Karpas-422 (cell line): Measurements from ENCODE around the gene TREH. TPM values are rescaled to one million over a fixed set of nuclear protein-coding genes. Genes with fewer than 3 reads are reported as not detected.
"Not testable (repeated sequence)": the region's sequence is repeated elsewhere in the genome, so short reads cannot be mapped to it uniquely, and the experiment has no call there.

ENCODE experiments used
- DNase-seq: peaks from one replicate; pipeline ENCODE4 v3.0.0-alpha.2; 2015
- H2AFZ ChIP-seq: fragments of 200-600 bp; sonication (generic); 2 replicates; pipeline ENCODE4 v1.6.1; 2014; ENCODE audit warnings: antibody characterized with exemption, low read length, mixed read lengths
- H3K27ac ChIP-seq: fragments of 200-600 bp; sonication (generic); 2 replicates; pipeline ENCODE4 v1.5.1; 2014; ENCODE audit warnings: mild to moderate bottlenecking, low read length, moderate library complexity
- H3K27me3 ChIP-seq: fragments of 200-600 bp; sonication (generic); 2 replicates; pipeline ENCODE4 v1.6.1; 2014; ENCODE audit warnings: low read length, mixed read lengths
- H3K36me3 ChIP-seq: fragments of 200-600 bp; sonication (generic); 2 replicates; pipeline ENCODE4 v1.6.1; 2014; ENCODE audit warnings: low read length, mixed read lengths; ENCODE audit not compliant: insufficient read depth
- H3K4me1 ChIP-seq: fragments of 200-600 bp; sonication (generic); 2 replicates; pipeline ENCODE4 v1.6.1; 2014; ENCODE audit warnings: mild to moderate bottlenecking, low read length, mixed read lengths
- H3K4me2 ChIP-seq: fragments of 200-600 bp; sonication (generic); 2 replicates; pipeline ENCODE4 v1.6.1; 2014; ENCODE audit warnings: low read length, low read depth, mild to moderate bottlenecking; ENCODE audit not compliant: poor library complexity, severe bottlenecking
- H3K4me3 ChIP-seq: fragments of 200-600 bp; sonication (generic); 2 replicates; pipeline ENCODE4 v1.5.1; 2014; ENCODE audit warnings: mild to moderate bottlenecking, antibody characterized with exemption, low read length, mixed read lengths
- H3K79me2 ChIP-seq: fragments of 200-600 bp; sonication (generic); 2 replicates; pipeline ENCODE4 v1.6.1; 2014; ENCODE audit warnings: mild to moderate bottlenecking, low read length, mixed read lengths
- H3K9ac ChIP-seq: fragments of 200-600 bp; sonication (generic); 2 replicates; pipeline ENCODE4 v1.6.0; 2014; ENCODE audit warnings: low read length
- H3K9me2 ChIP-seq: fragments of 200-600 bp; sonication (generic), shearing (Covaris generic); replicated peaks from 2 replicates; pipeline ENCODE4 v1.6.0; 2014; ENCODE audit warnings: mild to moderate bottlenecking, low read length, moderate library complexity; ENCODE audit not compliant: insufficient read depth
- H3K9me3 ChIP-seq: fragments of 300-700, 200-600 bp; sonication (generic); 2 replicates; pipeline ENCODE4 v1.6.1; 2014; ENCODE audit warnings: low read length, mixed read lengths
- H4K20me1 ChIP-seq: fragments of 200-600 bp; sonication (generic); 2 replicates; pipeline ENCODE4 v1.6.1; 2014; ENCODE audit warnings: mild to moderate bottlenecking, antibody characterized with exemption, low read length, low read depth; ENCODE audit not compliant: insufficient read depth
- total RNA-seq: library from RNA; depleted of rRNA; stranded (reverse); fragments of >200 nt; shearing (Covaris generic); gene quantifications from 2 replicates; pipeline ENCODE4 v1.2.3, GENCODE V29; 2014; ENCODE audit warnings: low replicate concordance

The TREH gene
- total RNA-seq, 1 experiment from 2014 or later: not detected

DNA sequence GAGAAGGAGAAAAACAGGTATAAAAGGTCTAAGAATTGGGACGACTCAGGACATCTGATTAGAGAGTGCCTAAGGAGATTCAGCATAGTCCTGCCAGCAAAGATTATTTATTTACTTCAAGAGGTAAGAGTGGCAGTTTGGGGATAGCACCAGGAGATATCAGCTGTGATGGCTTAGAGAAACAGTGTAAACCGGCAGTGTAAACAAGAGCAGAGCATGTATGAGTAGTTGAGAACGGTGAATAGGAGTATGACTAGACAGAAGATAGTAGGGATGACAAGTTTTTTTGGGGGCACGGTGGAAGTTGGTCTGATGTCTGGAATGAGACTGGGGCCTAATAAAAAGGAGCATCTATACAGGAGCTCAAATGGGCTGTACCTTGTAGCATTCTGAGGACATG, 38.3 kb upstream of the TREH start:
- H3K4me1 ChIP-seq: peaks cover 13% of the 10 kb centered on the region
- not testable (repeated sequence) for H3K9ac ChIP-seq

DNA sequence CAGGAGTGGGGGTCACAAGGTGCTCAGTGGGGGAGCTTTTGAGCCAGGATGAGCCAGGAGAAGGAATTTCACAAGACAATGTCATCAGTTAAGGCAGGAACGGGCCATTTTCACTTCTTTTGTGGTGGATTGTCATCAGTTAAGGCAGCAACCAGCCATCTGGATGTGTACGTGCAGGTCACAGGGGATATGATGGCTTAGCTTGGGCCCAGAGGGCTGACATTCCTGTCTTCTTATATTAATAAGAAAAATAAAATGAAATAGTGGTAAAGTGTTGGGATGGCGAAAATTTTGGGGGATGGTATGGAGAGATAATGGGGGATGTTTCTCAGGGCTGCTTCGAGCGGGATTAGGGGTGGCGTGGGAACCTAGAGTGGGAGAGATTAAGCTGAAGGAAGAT, 37.8 kb upstream of the TREH start:
- H3K27ac ChIP-seq, H3K9me3 ChIP-seq, DNase-seq, H3K79me2 ChIP-seq, H3K27me3 ChIP-seq, H3K4me2 ChIP-seq, H3K9me2 ChIP-seq, H2AFZ ChIP-seq, H3K36me3 ChIP-seq, H3K9ac ChIP-seq, H3K4me3 ChIP-seq, H4K20me1 ChIP-seq: not testable (repeated sequence)
- peaks cover 13% of the 10 kb centered on the region for H3K4me1 ChIP-seq

More for the DNA sequence above, 38.3 kb upstream of the TREH start:
- not testable (repeated sequence) for H3K9me3 ChIP-seq, H3K9me2 ChIP-seq, H3K36me3 ChIP-seq, H4K20me1 ChIP-seq, H3K4me3 ChIP-seq, H3K79me2 ChIP-seq, H3K4me2 ChIP-seq, DNase-seq, H3K27ac ChIP-seq, H2AFZ ChIP-seq, H3K27me3 ChIP-seq

DNA sequence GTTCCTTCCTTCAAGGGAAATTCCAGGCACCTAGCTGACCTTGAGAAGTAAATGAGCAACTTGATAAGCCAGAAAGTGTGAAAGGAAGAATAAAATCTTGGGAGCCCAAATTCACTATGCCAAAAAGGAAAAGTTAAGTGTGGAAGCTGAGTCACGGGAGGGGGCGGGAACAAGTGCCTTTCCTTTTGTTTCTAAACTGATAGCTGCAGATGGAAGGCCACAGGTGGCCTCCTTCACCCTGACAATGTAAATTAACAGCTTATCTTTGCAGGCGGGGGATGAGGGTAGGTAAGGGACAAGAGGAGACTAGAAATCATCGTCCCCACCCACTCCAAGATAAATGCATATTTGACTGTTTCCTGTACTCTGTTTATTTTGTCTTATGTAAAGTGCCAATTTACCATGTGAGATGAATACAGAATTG, 36.4 kb upstream of the TREH start:
- H2AFZ ChIP-seq: no peak overlapping the region
- no peak for DNase-seq

DNA sequence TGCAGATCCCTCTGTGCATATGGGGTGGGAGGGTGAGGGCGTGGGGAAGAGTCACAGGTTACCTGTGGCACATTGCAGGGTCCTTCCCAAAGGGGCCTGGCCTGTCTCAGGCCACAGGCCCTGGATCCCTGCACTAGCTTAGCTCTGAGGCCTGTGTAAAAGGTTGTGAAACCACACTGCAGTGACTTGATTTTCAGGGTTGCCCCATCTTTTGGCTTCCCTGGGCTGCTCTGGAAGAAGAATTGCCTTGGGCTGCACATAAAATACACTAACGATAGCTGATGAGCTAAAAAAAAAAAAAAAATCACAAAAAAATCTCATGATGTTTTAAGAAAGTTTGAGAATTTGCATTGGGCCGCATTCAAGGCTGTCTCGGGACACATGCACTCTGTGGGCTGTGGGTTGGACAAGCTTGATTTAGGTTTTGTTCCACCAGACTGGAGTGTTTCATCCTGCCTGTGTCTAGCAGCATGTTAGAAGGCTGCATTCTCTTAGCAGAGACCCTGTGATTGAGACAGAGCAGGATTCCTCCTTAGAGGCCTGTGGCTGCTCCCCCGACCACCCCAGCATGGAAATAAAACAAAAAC, 35.9 kb upstream of the TREH start:
- peak overlapping the region; percentile 53; the same call in 1 of the 2 replicates for H3K27ac ChIP-seq
- no peaks in the 10 kb centered on the region for H3K36me3 ChIP-seq
- 0 out of 2 replicates have a peak overlapping the region, but pooled peaks have one; percentile 20 for H3K9ac ChIP-seq
- H3K9me2 ChIP-seq: no peaks in the 10 kb centered on the region
- no peaks in the 10 kb centered on the region for H4K20me1 ChIP-seq
- no peak overlapping the region for H2AFZ ChIP-seq
- H3K4me3 ChIP-seq: peak overlapping the region; percentile 22; the same call in 1 of the 2 replicates
- H3K4me1 ChIP-seq: peaks cover 13% of the 10 kb centered on the region
- no peaks in the 10 kb centered on the region for H3K27me3 ChIP-seq
- H3K79me2 ChIP-seq: no peaks in the 10 kb centered on the region
- no peak for DNase-seq
- H3K4me2 ChIP-seq: peak overlapping the region; percentile 50
- no peaks in the 10 kb centered on the region for H3K9me3 ChIP-seq

More for the DNA sequence above, 36.4 kb upstream of the TREH start:
- Histone ChIP-seq H3K36me3 (no peaks in the 10 kb centered on the region), H4K20me1 (no peaks in the 10 kb centered on the region), H3K27ac (peak overlapping the region; percentile 53; the same call in 1 of the 2 replicates), H3K27me3 (no peaks in the 10 kb centered on the region), H3K9ac (no peak overlapping the region), H3K9me2 (no peaks in the 10 kb centered on the region), H3K9me3 (no peaks in the 10 kb centered on the region), H3K79me2 (no peaks in the 10 kb centered on the region), H3K4me1 (peaks cover 13% of the 10 kb centered on the region), H3K4me2 (peak overlapping the region; percentile 50), H3K4me3 (peak overlapping the region; percentile 22; the same call in 1 of the 2 replicates)

DNA sequence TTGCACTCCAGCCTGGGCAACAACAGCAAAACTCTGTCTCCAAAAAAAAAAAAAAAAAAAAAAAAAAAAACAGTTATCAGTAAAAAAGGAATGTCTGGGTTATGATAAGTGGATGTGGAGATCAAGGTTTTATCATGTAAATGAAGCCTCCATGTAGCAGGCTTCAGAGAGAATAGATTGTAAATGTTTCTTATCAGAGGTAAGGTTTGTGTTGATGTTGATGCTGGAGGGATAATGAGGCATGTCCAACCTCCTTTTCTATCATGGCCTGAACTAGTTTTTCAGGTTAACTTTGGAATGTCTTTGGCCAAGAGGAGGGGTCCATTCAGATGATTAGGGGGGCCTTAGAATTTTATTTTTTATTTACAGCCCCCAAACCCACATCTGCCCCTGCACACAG, 35.4 kb upstream of the TREH start:
- Histone ChIP-seq H3K79me2 (no peaks in the 10 kb centered on the region), H3K4me2 (no peak overlapping the region), H3K27me3 (no peaks in the 10 kb centered on the region), H3K4me1 (peaks cover 13% of the 10 kb centered on the region), H2AFZ (no peak overlapping the region), H3K27ac (no peak overlapping the region), H3K36me3 (no peaks in the 10 kb centered on the region), H3K9me2 (no peaks in the 10 kb centered on the region), H3K9ac (no peak overlapping the region), H4K20me1 (no peaks in the 10 kb centered on the region), H3K4me3 (no peak overlapping the region), H3K9me3 (no peaks in the 10 kb centered on the region)
- no peak for DNase-seq

DNA sequence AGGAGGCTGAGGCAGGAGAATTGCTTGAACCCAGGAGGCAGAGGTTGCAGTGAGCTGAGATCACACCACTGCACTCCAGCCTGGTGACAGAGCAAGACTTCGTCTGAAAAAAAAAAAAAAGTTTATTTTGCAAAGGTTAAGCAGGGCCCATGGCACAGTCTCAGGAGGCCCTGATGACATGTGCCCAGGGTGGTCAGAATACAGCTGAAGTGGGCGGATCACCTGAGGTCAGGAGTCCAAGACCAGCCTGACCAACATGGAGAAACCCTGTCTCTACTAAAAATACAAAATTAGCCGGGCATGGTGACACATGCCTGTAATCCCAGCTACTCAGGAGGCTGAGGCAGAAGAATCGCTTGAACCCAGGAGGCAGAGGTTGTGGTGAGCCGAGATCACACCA, 35.0 kb upstream of the TREH start:
- H3K9ac ChIP-seq, H3K4me3 ChIP-seq, H3K9me2 ChIP-seq, H3K4me2 ChIP-seq, H3K9me3 ChIP-seq, H3K36me3 ChIP-seq, H3K27me3 ChIP-seq, DNase-seq, H2AFZ ChIP-seq, H4K20me1 ChIP-seq, H3K27ac ChIP-seq, H3K79me2 ChIP-seq: not testable (repeated sequence)
- peaks cover 13% of the 10 kb centered on the region for H3K4me1 ChIP-seq

DNA sequence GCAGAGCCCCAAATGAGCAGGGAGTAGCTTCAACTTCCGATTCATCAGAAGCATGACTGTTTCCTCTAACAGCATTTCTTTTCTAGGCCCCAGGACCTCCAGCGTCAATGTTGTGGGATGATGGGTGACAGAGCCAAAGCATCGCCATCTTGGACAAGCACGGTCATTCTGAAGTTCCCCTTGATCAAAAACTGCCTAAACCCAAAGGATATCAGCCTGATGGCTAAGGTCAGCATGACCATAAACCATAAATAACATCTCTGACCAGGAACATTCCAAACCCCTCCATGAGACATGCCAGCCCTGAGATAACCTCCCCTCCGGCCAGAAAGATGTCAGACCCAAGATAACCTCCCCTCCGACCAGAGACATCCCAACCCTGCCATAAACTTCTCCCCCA, 28.8 kb upstream of the TREH start:
- Histone ChIP-seq H3K9me3 (no peaks in the 10 kb centered on the region), H3K9me2 (no peaks in the 10 kb centered on the region), H2AFZ (no peak overlapping the region), H3K9ac (no peak overlapping the region), H3K4me2 (no peak overlapping the region), H3K36me3 (no peaks in the 10 kb centered on the region), H3K79me2 (no peaks in the 10 kb centered on the region), H4K20me1 (no peaks in the 10 kb centered on the region), H3K4me3 (no peak overlapping the region), H3K4me1 (peaks cover 17% of the 10 kb centered on the region), H3K27me3 (no peaks in the 10 kb centered on the region), H3K27ac (no peak overlapping the region)
- no peak for DNase-seq

DNA sequence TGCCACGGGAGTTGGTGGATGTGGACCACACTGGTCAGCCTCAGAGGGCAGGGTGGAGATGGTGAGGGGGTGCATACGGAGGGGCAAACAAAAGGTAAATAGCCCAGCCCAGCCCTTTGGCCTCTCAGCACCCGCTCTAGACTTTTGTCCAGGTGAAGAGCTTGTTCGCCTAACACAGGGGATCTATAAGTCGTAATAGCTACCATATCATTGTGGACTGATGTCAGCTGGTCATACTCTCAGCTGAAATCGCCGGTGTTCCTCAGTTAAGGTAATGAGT, 27.0 kb upstream of the TREH start:
- Histone ChIP-seq H3K4me2 (peak overlapping the region; percentile 50), H3K36me3 (no peaks in the 10 kb centered on the region), H3K27ac (no peak overlapping the region), H4K20me1 (no peaks in the 10 kb centered on the region), H3K9ac (no peak overlapping the region), H3K9me3 (no peaks in the 10 kb centered on the region), H3K27me3 (no peaks in the 10 kb centered on the region), H3K79me2 (no peaks in the 10 kb centered on the region), H3K4me3 (no peak overlapping the region), H2AFZ (no peak overlapping the region), H3K4me1 (peaks cover 17% of the 10 kb centered on the region), H3K9me2 (no peaks in the 10 kb centered on the region)
- DNase-seq: no peak
